ENCODE data around the gene ZNF649.

DNA sequence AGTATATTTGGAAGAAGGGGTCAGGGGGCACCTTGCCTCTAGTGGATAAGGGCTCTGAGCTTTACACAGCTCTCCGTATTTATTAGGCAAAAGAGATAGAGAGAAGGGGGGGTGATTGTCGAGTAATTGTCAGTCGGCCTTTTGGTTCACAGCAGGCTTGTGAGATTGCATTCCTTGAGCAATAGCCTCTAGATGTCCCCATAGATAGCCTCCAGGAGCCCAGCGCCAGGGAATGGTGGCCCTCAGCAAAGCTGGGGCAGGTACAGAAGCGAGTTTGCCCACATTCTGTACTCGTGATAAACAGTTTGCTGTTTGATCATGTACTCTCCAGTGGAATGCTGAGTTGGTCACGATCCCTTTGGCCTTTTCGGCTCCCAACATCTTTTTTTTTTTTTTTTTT, 27.1 kb upstream of the ZNF649 start:
- TF ChIP-seq SIN3A (IDR thresholded peaks at IDR 0.05; ENCODE audit: borderline replicate concordance, insufficient read depth, low read depth, low read length) (no peak), CTCF (IDR thresholded peaks at IDR 0.05) (no peak), POLR2AphosphoS5 (IDR thresholded peaks at IDR 0.05; ENCODE audit: low read depth, low read length) (no peak), TCF7L2 (IDR thresholded peaks at IDR 0.05; ENCODE audit: low read depth, low read length) (no peak)

Measured in Panc1 (cell line).